Gastrocnemius medialis (tissue), 4 donors: ENCODE measurements around the gene AZIN2.

Source experiments
- POLR2A ChIP-seq, 2 donors: fragments of 450-650 bp; IDR thresholded peaks; one replicate each; pipeline ENCODE4 v1.6.1; 2017; ENCODE audit warnings: antibody characterized with exemption in 2 of 2, mild to moderate bottlenecking in 2 of 2, moderate library complexity in 2 of 2
- TF ChIP-seq, protein P1 (sequence below), 5 experiments: fragments of 450-650 bp in 3 of 5; fragments of 200-600 bp in 2 of 5; sonication (generic) in 2 of 5; IDR thresholded peaks in 4 of 5; conservative IDR thresholded peaks in 1 of 5; 1 replicate in 4 of 5; 2 replicates in 1 of 5; pipeline ENCODE4 v1.5.1; 2016 to 2019; ENCODE audit warnings: antibody characterized with exemption in 5 of 5, mild to moderate bottlenecking in 3 of 5, moderate library complexity in 3 of 5

DNA sequence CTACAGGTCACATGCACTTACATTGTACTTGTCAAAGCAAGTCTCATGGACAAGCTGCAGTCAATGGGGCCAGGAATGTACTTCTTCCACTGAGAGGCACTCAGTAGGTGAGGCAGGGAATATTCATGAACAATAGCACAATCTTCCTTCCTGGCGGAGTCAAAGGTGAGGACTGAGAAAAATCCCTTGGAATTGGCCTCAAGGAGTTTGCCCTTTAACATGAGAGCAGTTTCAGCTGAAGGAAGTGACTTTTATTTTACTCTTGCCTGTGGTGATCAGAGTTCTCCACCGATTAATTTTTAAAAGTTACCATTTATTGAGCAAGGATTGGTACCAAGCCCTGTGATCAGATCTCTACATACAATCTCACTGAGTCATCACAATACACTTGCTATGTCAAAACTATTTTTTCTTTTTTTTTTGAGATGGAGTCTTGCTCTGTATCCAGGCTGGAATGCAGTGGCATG is 33.1 kb upstream of the AZIN2 start:
- TF ChIP-seq, protein P1, sequence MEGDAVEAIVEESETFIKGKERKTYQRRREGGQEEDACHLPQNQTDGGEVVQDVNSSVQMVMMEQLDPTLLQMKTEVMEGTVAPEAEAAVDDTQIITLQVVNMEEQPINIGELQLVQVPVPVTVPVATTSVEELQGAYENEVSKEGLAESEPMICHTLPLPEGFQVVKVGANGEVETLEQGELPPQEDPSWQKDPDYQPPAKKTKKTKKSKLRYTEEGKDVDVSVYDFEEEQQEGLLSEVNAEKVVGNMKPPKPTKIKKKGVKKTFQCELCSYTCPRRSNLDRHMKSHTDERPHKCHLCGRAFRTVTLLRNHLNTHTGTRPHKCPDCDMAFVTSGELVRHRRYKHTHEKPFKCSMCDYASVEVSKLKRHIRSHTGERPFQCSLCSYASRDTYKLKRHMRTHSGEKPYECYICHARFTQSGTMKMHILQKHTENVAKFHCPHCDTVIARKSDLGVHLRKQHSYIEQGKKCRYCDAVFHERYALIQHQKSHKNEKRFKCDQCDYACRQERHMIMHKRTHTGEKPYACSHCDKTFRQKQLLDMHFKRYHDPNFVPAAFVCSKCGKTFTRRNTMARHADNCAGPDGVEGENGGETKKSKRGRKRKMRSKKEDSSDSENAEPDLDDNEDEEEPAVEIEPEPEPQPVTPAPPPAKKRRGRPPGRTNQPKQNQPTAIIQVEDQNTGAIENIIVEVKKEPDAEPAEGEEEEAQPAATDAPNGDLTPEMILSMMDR (IDR thresholded peaks at IDR 0.05 in 4 of 5, conservative IDR thresholded peaks at IDR 0.05 in 1 of 5) = no peak
- TF ChIP-seq POLR2A (IDR thresholded peaks at IDR 0.05) = no peak
